ENCODE measurements around the gene DPCD.

- TF ChIP-seq, protein P1, sequence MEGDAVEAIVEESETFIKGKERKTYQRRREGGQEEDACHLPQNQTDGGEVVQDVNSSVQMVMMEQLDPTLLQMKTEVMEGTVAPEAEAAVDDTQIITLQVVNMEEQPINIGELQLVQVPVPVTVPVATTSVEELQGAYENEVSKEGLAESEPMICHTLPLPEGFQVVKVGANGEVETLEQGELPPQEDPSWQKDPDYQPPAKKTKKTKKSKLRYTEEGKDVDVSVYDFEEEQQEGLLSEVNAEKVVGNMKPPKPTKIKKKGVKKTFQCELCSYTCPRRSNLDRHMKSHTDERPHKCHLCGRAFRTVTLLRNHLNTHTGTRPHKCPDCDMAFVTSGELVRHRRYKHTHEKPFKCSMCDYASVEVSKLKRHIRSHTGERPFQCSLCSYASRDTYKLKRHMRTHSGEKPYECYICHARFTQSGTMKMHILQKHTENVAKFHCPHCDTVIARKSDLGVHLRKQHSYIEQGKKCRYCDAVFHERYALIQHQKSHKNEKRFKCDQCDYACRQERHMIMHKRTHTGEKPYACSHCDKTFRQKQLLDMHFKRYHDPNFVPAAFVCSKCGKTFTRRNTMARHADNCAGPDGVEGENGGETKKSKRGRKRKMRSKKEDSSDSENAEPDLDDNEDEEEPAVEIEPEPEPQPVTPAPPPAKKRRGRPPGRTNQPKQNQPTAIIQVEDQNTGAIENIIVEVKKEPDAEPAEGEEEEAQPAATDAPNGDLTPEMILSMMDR (conservative IDR thresholded peaks at IDR 0.05 in 1 of 2, IDR thresholded peaks at IDR 0.05 in 1 of 2; ENCODE audit: extremely low read depth in 1 of 2, insufficient read depth in 1 of 2, low read depth in 1 of 2, low read length in 2 of 2), result no peak
- TF ChIP-seq EZH2 (IDR thresholded peaks at IDR 0.05; ENCODE audit: borderline replicate concordance, low read length), result no peak
These were observed 13.0 kb upstream of the DPCD start for GRCh38 chr10:101575091-101575490.

Measured in mammary epithelial cell (primary cell).